Heart right ventricle (tissue), 16 donors: Measurements from ENCODE around the gene SEMA3G. TPM values are rescaled to one million over a fixed set of nuclear protein-coding genes. Genes with fewer than 3 reads are reported as not detected.
A peak's percentile ranks its signal among the peaks of the same experiment; 100 is the strongest.

ENCODE experiments used
- ATAC-seq, 8 donors: fragments of 200-7000 bp; cut with Tn5 transposase; one replicate each; pipeline ENCODE4 v1.9.1; 2020; ENCODE audit warnings: mild to moderate bottlenecking in 8 of 8, moderate library complexity in 8 of 8, moderate number of reproducible peaks in 1 of 8
- DNase-seq, 2 donors: peaks; one replicate each; pipeline ENCODE4 v3.0.0-alpha.2; 2020
- H3K27ac ChIP-seq, 10 donors: fragments of 200-600 bp; sonication (generic) in 2 of 10; one replicate each; pipeline versions ENCODE4 v1.5.0 to v1.8.0; 2020 to 2022; ENCODE audit warnings: mild to moderate bottlenecking in 3 of 10
- H3K27me3 ChIP-seq, 7 donors: fragments of 200-600 bp; one replicate each; pipeline ENCODE4 v1.8.0; 2021 to 2022; ENCODE audit warnings: mild to moderate bottlenecking in 2 of 7
- H3K36me3 ChIP-seq, 9 donors: fragments of 200-600 bp; sonication (generic) in 1 of 9; one replicate each; pipeline versions ENCODE4 v1.5.0 to v1.8.0; 2020 to 2022; ENCODE audit warnings: mild to moderate bottlenecking in 2 of 9
- H3K4me1 ChIP-seq, 9 donors: fragments of 200-600 bp; sonication (generic) in 1 of 9; one replicate each; pipeline versions ENCODE4 v1.5.0 to v1.8.0; 2020 to 2022; ENCODE audit warnings: mild to moderate bottlenecking in 4 of 9
- H3K4me3 ChIP-seq, 10 donors: fragments of 200-600 bp; sonication (generic) in 2 of 10; one replicate each; pipeline versions ENCODE4 v1.5.0 to v1.8.0; 2020 to 2022; ENCODE audit warnings: mild to moderate bottlenecking in 7 of 10, moderate library complexity in 2 of 10
- H3K9me3 ChIP-seq, 11 donors: fragments of 200-600 bp in 10 of 11; sonication (generic) in 2 of 11; one replicate each; pipeline versions ENCODE4 v1.5.0 to v1.8.0; 2013 to 2022; ENCODE audit warnings: mild to moderate bottlenecking in 2 of 11, control low read depth in 1 of 11, moderate library complexity in 1 of 11
- WGBS, 2 donors: extraction: QIAGEN DNeasy Blood & Tissue Kit; methylation state at CpG; one replicate each; pipeline ENCODE4 v1.1.7; 2013; ENCODE audit warnings: inconsistent platforms in 1 of 2; 5-methylcytosine and 5-hydroxymethylcytosine counted together
- intact Hi-C, 10 donors: fragments of 100-400 bp; cut with DNase I; formaldehyde crosslinking; loops; one replicate each; pipeline versions ENCODE4 v1.11.1 to v1.14.2; 2022
- polyA plus RNA-seq, 2 donors: library from polyadenylated mRNA; stranded (reverse); fragments of 200-250 nt; gene quantifications; one replicate each; pipeline ENCODE4 v1.2.3, GENCODE V29; 2013
- total RNA-seq, 10 donors: library from RNA; stranded (reverse); fragmentation: NEBNext Ultra II Directional in 3 of 10; extraction: Animal tissue kit (Norgen Biotek cat#: 25700) in 3 of 10; gene quantifications; one replicate each; pipeline versions ENCODE4 v1.2.1 to v1.2.4, GENCODE V29; 2021 to 2023
- TF ChIP-seq, protein P1 (sequence below), 9 donors: fragments of 200-600 bp; sonication (generic) in 2 of 9; IDR thresholded peaks; one replicate each; pipeline versions ENCODE4 v1.5.0 to v1.8.0; 2021 to 2022; ENCODE audit warnings: antibody characterized with exemption in 9 of 9, mild to moderate bottlenecking in 5 of 9, moderate library complexity in 1 of 9
- donor health status: Arrhythmogenic right ventricular cardiomyopathy.
- donor health status: ischemic (EF 13 %, LVEDD 7.1; RV severe dilation, severe dysfunction).
- donor health status: healthy with polysubstance abuse.
- donor health status: DM: no; HTN: yes; CAD: no.
- donor health status: DM: no; HTN: no; CAD: no.
- donor health status: ischemic (EF 25% LVEDD 6.9; RV normal size, moderate dysfunction).
- donor health status: ischemic (EF 25% LVEDD 5.7; RV mildly dilated, moderate dysfunction).
- donor health status: healthy.
- donor health status: DM: yes; HTN: yes; CAD: no.
- donor health status: Ischemic cardiomyopathy.
- donor health status: ischemic (EF 35%, LVEDD 5.7; RV mildly dilated, moderate dysfunction).
- donor health status: nonischemic (EF 11% LVEDD 7.7; RV severe dilation, severe dysfunction).
- donor health status: DM: yes; HTN: yes; CAD: no.
- donor health status: PGD.
- donor health status: ischemic (EF 29% LVEDD 5.4; RV normal size, mild dysfunction).
- donor health status: nonischemic (EF 23%, LVEDD 6.1; RV moderate dilation, normal function).

Gene SEMA3G
- total and polyA plus RNA-seq, 12 donors, result 8.3 to 17.8 (median 15.0) TPM

DNA sequence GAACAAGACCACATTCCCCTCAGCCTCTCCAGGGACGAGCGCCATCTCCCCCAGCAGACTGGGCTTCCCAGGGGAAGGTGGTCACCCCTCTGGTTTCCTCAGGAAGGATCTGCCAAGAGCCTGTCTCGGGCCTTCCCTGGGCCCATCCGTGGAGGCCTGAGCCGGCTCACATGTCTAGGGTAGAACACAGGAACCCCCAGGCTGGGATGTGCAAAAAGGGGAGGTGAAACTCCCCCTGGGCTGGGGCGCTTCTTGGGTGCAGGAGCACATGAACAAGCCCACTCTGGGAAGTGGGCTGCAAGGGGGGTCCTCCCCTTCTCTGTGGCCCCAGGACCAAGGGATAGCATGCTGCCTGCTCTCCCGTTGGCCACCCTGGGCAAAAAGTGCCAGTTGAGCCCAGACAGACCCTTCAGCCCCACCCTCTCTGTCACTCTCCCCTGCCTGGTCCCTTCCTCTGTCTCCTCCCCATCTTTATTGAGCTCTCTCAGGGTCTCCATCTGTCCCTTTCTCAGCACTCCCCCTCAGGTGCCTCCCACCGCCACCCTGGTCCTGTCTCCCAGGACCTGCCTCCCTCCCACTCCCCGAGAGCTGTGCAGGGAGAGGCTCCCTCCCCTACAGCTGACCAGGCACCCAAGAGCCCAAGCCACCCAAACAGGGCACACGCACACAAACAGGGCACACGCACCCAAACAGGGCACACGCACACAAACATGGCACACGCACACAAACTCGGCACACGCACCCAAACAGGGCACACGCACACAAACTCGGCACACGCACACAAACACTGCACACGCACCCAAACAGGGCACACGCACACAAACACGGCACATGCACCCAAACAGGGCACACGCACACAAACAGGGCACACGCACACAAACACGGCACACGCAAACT, 864 bp downstream of the SEMA3G start:
- intact Hi-C loops, result no loop called here
- TF ChIP-seq, protein P1, sequence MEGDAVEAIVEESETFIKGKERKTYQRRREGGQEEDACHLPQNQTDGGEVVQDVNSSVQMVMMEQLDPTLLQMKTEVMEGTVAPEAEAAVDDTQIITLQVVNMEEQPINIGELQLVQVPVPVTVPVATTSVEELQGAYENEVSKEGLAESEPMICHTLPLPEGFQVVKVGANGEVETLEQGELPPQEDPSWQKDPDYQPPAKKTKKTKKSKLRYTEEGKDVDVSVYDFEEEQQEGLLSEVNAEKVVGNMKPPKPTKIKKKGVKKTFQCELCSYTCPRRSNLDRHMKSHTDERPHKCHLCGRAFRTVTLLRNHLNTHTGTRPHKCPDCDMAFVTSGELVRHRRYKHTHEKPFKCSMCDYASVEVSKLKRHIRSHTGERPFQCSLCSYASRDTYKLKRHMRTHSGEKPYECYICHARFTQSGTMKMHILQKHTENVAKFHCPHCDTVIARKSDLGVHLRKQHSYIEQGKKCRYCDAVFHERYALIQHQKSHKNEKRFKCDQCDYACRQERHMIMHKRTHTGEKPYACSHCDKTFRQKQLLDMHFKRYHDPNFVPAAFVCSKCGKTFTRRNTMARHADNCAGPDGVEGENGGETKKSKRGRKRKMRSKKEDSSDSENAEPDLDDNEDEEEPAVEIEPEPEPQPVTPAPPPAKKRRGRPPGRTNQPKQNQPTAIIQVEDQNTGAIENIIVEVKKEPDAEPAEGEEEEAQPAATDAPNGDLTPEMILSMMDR (IDR thresholded peaks at IDR 0.05), result no peak
- ATAC-seq (no peak), DNase-seq (no peak)
- WGBS, 2 donors, result 83 to 92% methylated on average over 25 of the region's 25 CpGs
- Histone ChIP-seq H3K27me3 (no peaks in the 10 kb centered on the region), H3K9me3 (no peaks in the 10 kb centered on the region), H3K36me3 (peaks cover 0 to 9% (median 0%) of the 10 kb centered on the region in 9 donors), H3K4me3 (peak overlapping the region; percentile 11 to 48 (median 34)), H3K4me1 (peaks cover 3 to 35% (median 12%) of the 10 kb centered on the region in 9 donors), H3K27ac (peak overlapping the region in 6 of 10 donors; percentile 20 to 67 (median 52))

DNA sequence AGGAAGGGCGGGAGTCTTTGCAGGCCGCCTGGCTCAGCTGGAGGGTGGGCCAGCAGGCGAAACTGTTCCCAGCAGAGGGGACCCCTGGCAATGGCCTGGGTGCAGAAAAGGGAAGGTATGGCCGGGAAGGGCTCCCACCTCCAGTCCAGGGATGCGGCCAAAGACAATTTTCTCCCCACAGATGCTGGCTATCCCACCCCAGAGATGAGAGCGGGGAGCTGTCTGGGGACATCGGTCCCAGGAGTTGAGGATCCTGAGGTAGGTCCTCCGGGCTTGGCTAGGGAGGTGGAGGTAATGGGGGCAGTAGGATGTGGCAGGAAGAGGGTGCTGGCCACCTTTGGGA, 1.7 kb downstream of the SEMA3G start:
- H3K4me1 ChIP-seq, result peaks cover 3 to 36% (median 12%) of the 10 kb centered on the region in 9 donors
- H3K36me3 ChIP-seq, result peaks cover 0 to 9% (median 0%) of the 10 kb centered on the region in 9 donors
- intact Hi-C loops, result no loop called here
- WGBS, 2 donors, result 89 to 92% methylated on average over 8 of the region's 8 CpGs
- H3K27me3 ChIP-seq, result no peaks in the 10 kb centered on the region
- TF ChIP-seq, protein P1 (IDR thresholded peaks at IDR 0.05), result no peak
- ATAC-seq (no peak), DNase-seq (no peak)
- no peaks in the 10 kb centered on the region for H3K9me3 ChIP-seq
- peak overlapping the region in 5 of 10 donors; percentile 51 to 67 (median 53) for H3K27ac ChIP-seq
- peak overlapping the region in 8 of 10 donors; percentile 16 to 48 (median 42) for H3K4me3 ChIP-seq

DNA sequence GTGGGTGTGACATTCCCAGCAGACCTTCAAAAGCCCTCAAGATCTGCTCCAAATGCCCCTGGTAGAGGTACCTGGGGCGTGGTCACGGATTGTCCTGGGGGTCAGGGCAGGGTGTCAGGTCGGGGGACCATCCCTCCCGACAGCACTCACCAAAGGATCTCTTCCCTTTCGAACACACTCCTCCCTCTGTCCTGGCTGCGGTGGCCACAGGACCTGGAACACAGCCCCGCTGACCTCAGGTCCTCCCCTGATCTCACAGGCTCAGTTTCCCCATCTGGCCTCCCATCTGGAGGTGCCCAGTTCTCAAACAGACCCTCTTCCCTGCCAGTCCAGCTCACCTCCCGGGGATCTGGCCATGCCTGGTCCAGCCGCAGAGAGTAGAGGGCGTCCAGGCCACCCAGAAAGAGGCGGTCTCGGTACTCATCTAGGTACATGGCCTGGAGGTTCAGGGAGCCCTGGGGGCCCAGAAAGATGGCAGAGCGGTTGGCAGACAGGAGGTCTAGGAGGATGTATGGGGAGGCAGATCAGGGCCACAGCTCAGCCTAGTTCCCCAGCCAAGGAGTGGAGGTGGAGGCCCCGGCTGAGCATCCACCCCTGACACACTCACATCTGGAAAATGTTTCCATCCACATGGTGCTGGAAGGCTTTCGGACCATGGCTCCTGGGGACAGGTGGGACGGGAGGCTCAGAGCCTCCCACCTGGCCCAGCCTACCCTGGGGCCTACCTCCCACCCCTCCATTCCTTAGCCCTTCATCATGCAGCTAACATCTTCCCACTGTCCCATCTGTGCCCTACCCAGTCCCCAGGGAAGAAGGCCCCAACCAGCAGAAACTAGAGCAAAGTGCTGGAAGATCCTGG, 2.3 kb downstream of the SEMA3G start:
- H3K4me1 ChIP-seq, result peaks cover 3 to 42% (median 13%) of the 10 kb centered on the region in 9 donors
- H3K36me3 ChIP-seq, result peaks cover 0 to 9% (median 0%) of the 10 kb centered on the region in 9 donors
- WGBS, 2 donors, result 92 to 93% methylated on average over 16 of the region's 16 CpGs
- H3K27me3 ChIP-seq, result no peaks in the 10 kb centered on the region
- intact Hi-C loops, result no loop called here
- peak overlapping the region in 5 of 10 donors; percentile 1 to 67 (median 52) for H3K27ac ChIP-seq
- no peaks in the 10 kb centered on the region for H3K9me3 ChIP-seq
- H3K4me3 ChIP-seq, result peak overlapping the region in 8 of 10 donors; percentile 16 to 48 (median 42)
- ATAC-seq (no peak), DNase-seq (no peak)
- TF ChIP-seq, protein P1 (IDR thresholded peaks at IDR 0.05), result no peak

DNA sequence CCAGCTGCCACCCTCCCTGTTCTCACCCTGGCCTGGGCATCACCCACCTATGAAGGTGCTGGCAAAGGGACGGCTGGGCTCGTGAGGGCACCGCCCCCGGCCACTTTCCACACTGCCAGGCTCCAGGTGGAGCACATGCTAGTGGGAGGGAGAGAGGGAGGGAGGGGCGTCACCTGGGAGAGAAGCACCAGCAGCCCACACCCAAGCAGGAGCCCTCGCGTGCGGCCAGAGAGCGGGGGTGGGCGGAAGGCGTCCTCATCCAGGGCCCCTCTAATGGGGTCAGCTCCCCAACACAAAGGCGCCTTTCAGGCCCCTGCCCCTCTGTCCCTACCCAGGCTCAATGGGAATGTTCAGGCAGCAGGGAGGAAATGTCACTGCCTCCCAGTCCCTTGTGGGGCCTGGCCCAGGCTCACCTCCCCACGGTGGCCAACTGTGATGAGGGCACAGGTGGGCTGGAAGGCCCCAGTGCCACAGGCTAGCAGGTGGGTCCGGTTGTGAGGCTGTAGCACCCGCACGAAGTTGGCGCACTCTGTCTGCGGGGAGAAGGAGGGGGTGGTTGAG, 3.1 kb downstream of the SEMA3G start:
- Histone ChIP-seq H3K4me3 (peak overlapping the region in 3 of 10 donors; percentile 42 to 48 (median 47)), H3K27me3 (no peaks in the 10 kb centered on the region), H3K4me1 (peaks cover 2 to 46% (median 15%) of the 10 kb centered on the region in 9 donors), H3K36me3 (peaks cover 0 to 9% (median 0%) of the 10 kb centered on the region in 9 donors), H3K9me3 (no peaks in the 10 kb centered on the region), H3K27ac (peak overlapping the region in 4 of 10 donors; percentile 9 to 51 (median 24))
- 89 to 94% methylated on average over 18 of the region's 18 CpGs for WGBS, 2 donors
- intact Hi-C loops, result no loop called here
- TF ChIP-seq, protein P1 (IDR thresholded peaks at IDR 0.05), result no peak
- DNase-seq, result no peak
- no peak for ATAC-seq
